RPMI8226 (cell line): Measurements from ENCODE around the gene C2CD3.
"Not testable (repeated sequence)": the region's sequence is repeated elsewhere in the genome, so short reads cannot be mapped to it uniquely, and the experiment has no call there.

ENCODE experiments used
- DNase-seq: peaks from one replicate; pipeline ENCODE4 v3.0.0-alpha.2; 2015

Gene C2CD3

GRCh38 chr11:74154620-74155281 is 16.1 kb downstream of the C2CD3 start:
- no peak for DNase-seq

DNA sequence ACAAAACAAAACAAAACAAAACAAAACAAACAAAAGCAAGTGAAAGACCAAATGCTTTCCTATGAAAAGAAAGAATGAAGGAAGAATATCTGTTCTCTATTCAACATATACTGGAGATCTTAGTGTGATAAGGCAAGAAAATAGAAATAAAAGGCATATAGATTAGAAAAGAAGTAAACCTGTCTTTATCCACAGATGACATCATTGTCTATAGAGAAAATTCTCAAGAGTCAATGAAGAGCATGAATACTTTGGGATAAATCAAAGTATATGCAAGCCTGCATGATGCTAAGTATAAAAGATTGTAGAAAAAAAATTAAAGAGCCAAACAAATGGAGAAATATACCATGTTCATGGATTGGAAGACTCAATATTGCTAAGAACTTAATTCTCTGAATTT is 17.6 kb downstream of the C2CD3 start:
- DNase-seq, result no peak

GRCh38 chr11:74147199-74147929 is 23.4 kb downstream of the C2CD3 start:
- no peak for DNase-seq

DNA sequence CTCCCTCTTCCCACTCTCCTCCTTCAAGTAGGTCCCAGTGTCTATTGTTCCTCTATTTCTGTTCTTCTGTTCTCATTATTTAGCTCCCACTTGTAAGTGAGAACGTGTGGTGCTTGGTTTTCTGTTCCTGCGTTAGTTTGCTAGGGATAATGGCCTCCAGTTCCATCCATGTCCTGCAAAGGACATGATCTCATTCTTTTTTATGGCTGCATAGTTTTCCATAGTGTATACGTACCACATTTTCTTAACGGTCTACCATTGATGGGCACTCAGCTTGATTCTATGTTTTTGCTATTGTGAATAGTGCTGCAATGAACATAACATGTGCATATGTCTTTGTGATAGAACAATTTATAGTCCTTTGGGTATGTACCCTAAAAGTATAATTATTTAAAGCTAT is 26.2 kb downstream of the C2CD3 start:
- DNase-seq, result no peak

- no peak for DNase-seq
These were observed 28.2 kb downstream of the C2CD3 start for GRCh38 chr11:74142624-74143023.

DNA sequence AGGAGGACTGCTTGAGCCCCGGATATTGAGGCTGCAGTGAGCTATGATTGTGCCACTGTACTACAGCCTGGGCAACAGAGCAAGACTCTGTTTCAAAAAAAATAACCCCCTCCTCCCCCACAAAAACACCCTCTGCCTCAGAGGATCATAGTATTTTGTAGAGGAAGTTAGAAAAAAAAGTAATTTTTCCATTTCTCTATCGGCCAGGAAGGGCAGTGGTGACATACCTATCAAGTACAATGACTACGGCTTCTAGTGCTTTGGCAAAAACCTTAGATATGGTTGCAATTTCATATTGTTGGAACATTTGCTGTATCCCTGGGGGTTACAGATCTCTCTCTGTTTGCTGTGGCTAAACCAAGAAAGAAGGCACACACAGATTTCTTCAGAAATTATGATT is 28.9 kb downstream of the C2CD3 start:
- no peak for DNase-seq

DNA sequence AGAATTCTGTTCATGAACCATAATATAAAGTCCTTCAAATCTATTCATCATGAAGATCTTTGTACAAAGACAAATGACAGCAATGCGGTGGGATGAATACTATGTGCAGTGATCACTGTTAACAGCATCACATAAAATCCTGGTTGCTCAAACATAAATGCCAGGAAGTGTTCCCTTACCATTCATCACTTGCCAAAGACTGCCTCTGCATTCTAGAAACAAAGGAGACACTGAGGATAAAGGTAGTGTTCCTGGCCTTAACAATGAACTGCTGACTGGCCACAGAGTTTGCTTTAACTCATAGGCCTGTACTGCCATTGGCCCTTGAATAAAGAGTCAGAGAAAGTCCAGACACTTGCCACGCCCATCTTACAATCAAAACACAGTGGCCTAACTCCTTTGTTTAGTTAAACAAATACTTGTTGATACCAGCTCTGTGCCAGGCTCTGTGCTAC is 29.5 kb downstream of the C2CD3 start:
- DNase-seq, result no peak

DNA sequence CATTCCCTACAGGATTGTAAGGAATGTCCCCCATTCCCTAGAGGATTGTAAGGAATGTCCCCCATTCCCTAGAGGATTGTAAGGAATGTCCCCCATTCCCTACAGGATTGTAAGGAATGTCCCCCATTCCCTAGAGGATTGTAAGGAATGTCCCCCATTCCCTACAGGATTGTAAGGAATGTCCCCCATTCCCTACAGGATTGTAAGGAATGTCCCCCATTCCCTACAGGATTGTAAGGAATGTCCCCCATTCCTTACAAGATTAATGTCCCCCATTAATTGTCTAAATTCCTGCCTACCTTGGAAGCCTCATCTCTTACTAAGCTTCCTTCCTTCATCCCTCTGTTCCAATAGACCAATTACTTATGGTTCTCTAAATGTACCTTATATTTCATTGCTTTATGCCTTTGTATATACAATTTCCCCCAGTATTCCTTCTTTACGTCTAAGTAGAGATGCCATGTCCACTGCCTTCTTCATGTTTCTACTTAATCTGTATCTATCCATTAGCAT is 30.8 kb downstream of the C2CD3 start:
- DNase-seq, result not testable (repeated sequence)

GRCh38 chr11:74139151-74139918 is 31.5 kb downstream of the C2CD3 start:
- no peak for DNase-seq

DNA sequence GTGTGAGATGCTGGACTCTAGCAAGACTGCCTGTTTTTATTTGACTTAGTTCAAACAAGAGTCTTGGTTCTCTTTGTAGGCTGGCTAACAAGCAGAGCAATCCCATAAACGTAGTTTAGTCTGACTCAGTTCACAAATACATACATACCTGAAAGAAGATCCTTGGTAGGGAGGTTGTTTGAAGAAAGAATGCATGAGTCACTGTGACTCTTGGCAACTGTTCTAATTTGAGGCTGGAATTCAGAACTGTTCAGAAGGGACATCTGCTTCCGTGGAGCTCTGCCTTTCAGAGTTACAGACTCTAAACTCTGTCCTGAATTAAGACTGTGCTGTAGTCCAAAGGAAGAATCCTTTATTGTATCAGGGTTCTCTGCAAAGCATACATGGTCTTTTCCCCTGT is 32.2 kb downstream of the C2CD3 start:
- DNase-seq, result no peak

GRCh38 chr11:74138021-74138420 is 32.8 kb downstream of the C2CD3 start:
- no peak for DNase-seq

GRCh38 chr11:74135127-74135840 is 35.5 kb downstream of the C2CD3 start:
- DNase-seq, result no peak

DNA sequence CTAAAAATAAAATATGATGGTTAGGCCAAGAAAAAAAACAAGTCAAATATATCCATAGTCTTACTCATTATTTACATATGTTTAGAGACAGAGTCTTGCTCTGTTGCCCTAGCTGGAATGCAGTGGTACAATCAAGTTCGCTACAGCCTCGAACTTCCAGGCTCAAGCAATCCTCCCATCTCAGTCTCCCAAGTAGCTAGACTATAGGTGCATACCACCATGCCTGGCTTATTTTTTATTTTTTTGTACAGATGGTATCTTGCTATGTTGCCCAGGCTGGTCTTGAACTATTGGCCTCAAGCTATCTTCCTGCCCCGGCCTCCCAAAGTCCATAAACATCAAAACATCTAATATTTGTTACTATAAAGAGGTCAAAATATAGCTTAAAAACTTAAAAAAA is 36.1 kb downstream of the C2CD3 start:
- no peak for DNase-seq

DNA sequence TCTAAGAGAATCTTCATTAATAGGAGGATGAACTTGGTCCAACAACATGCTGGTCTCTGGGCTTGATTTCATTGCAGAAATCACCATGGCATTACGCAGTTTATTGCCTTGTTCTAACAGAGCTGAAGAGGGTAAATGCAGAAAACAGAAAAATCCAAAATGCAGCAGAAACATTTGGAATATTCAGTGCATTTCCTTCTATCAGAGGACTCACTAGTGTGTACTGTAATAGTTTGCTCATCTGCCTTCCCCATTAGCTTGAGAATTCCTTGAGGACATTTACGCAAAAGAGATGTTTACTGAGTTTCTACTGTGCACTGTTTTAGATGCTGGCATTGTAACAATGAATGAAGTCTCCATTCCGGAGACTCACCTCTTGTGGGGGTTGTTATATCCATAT is 37.4 kb downstream of the C2CD3 start:
- no peak for DNase-seq

DNA sequence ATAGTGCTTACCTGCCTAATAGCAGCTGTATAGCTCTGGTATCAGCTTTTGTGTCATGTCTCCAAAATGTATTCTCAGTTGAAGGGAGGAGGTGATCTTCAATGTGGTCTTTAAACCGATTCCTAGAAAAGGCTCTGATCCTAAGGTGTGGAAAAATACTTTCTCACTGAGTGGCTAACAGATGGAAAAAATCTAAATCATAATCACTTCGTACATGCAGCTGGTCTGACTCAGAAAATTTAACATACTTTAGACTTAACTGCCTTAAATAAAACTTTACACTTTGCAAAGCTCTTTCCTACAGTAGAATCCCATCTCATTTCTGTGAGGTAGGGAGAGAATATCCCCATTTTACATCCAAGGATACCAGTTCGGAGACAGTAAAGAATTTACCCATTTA is 38.0 kb downstream of the C2CD3 start:
- DNase-seq, result no peak

- DNase-seq, result not testable (repeated sequence)
These were observed 41.7 kb downstream of the C2CD3 start for GRCh38 chr11:74129121-74129520.

- DNase-seq, result no peak
These were observed 47.8 kb downstream of the C2CD3 start for GRCh38 chr11:74123008-74123448.

DNA sequence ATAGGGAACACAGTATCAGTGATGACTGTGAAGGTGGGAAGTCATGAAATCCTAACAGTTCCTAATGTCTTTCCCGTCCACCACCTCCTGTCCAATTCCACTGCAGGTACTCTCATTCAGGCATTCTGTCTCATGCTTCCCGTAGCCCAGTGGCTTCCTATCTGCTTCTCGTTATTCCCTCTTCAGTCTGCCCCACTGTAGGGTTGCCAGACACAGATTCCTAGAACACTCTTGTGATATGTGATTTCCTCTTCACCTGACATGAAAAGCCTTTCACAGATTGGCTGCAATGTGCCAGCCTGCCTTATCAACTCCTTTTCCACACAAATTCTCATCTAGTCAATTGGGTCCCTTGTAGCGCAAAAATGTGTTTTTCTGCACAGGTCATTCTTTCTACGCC is 49.0 kb downstream of the C2CD3 start:
- DNase-seq, result no peak

GRCh38 chr11:74120260-74121035 is 50.4 kb downstream of the C2CD3 start:
- DNase-seq, result not testable (repeated sequence)

GRCh38 chr11:74116719-74117118 is 54.1 kb downstream of the C2CD3 start:
- no peak for DNase-seq

DNA sequence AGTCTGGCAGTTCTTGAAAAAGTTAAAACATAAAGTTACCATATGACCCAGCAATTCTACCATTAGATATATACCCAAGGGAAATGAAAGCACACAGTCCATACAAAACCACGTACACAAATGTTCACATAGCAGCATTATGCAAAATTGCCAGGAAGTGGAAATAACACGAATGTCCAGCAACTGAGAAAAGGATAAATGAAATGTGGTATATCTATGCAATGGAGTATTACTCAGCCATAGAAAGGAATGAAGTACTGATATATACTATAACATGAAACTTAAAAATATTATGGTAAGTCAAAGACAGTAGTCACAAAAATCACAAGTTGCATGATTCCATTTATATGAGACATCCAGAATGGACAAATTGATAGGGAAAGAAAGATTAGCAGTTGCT is 57.9 kb downstream of the C2CD3 start:
- no peak for DNase-seq

- no peak for DNase-seq
These were observed 64.7 kb downstream of the C2CD3 start for GRCh38 chr11:74106124-74106523.
